Right cardiac atrium (tissue), 5 donors: ENCODE data around the gene TRAP1. TPM values are rescaled to one million over a fixed set of nuclear protein-coding genes. Genes with fewer than 3 reads are reported as not detected.

Experiments used
- ATAC-seq, 2 donors: fragments of 200-7000 bp; cut with Tn5 transposase; one replicate each; pipeline versions ENCODE4 v1.8.0 to v1.9.1; 2020; ENCODE audit warnings: moderate library complexity in 2 of 2, mild to moderate bottlenecking in 1 of 2
- DNase-seq, 3 donors: peaks; one replicate each; pipeline ENCODE4 v3.0.0-alpha.2; 2020
- H3K27ac ChIP-seq: one replicate; pipeline ENCODE4 v1.5.1; 2013; ENCODE audit warnings: mild to moderate bottlenecking, low read length, control low read depth, moderate library complexity
- H3K27me3 ChIP-seq: one replicate; pipeline ENCODE4 v1.6.1; 2013; ENCODE audit not compliant: control insufficient read depth, insufficient read depth
- H3K4me1 ChIP-seq: one replicate; pipeline ENCODE4 v1.6.1; 2013; ENCODE audit warnings: low read length; ENCODE audit not compliant: control insufficient read depth, insufficient read depth
- H3K4me3 ChIP-seq: one replicate; pipeline ENCODE4 v1.5.1; 2013; ENCODE audit warnings: low read length, control low read depth
- H3K9me3 ChIP-seq: one replicate; pipeline ENCODE4 v1.6.1; 2013; ENCODE audit warnings: low read length; ENCODE audit not compliant: control insufficient read depth
- WGBS: extraction: QIAGEN DNeasy Blood & Tissue Kit; methylation state at CpG from one replicate; pipeline ENCODE4 v1.1.7; 2013; 5-methylcytosine and 5-hydroxymethylcytosine counted together
- intact Hi-C, 4 donors: fragments of 100-400 bp; cut with DNase I; formaldehyde crosslinking; loops; one replicate each; pipeline versions ENCODE4 v1.11.0 to v1.14.0; 2022 to 2023
- polyA plus RNA-seq: library from polyadenylated mRNA; stranded (reverse); fragments of 200-250 nt; gene quantifications from one replicate; pipeline ENCODE4 v1.2.3, GENCODE V29; 2013
- total RNA-seq, 4 donors: library from RNA; stranded (reverse); fragmentation: NEBNext Ultra II Directional; extraction: Animal tissue kit (Norgen Biotek cat#: 25700); gene quantifications; one replicate each; pipeline ENCODE4 v1.2.1, GENCODE V29; 2021
- donor health status: healthy with polysubstance abuse.
- donor health status: DM: no; HTN: yes; CAD: no.
- donor health status: DM: no; HTN: no; CAD: no.
- donor health status: DM: no; HTN: yes; CAD: no; lungs with severe emphysema.
- donor health status: DM: yes; HTN: yes; CAD: no.

Gene TRAP1
- total and polyA plus RNA-seq, 5 donors, result 71.0 to 108 (median 96.0) TPM

- ATAC-seq (no peak), DNase-seq (no peak)
- Histone ChIP-seq H3K4me1 (no peaks in the 10 kb centered on the region), H3K9me3 (no peaks in the 10 kb centered on the region), H3K4me3 (no peak overlapping the region), H3K27me3 (no peaks in the 10 kb centered on the region), H3K27ac (no peak overlapping the region)
- WGBS, result 81% methylated on average over 5 of the region's 5 CpGs
- intact Hi-C loops, result loop anchor here in 1 of 4 donors (10.0 kb wide), 1 partner anchor 70 kb away; no protein-coding TSS in a partner anchor
Observed at GRCh38 chr16:3754772-3755171, 37.4 kb upstream of the TRAP1 start.

- ATAC-seq, result no peak
- WGBS, result 63% methylated on average over 4 of the region's 4 CpGs
- Histone ChIP-seq H3K27ac (no peak overlapping the region), H3K4me3 (no peak overlapping the region), H3K4me1 (no peaks in the 10 kb centered on the region), H3K9me3 (no peaks in the 10 kb centered on the region), H3K27me3 (no peaks in the 10 kb centered on the region)
- DNase-seq, result no peak
- intact Hi-C loops, result loop anchor here in 1 of 4 donors (10.0 kb wide), 1 partner anchor 69 kb away; no protein-coding TSS in a partner anchor
Observed at GRCh38 chr16:3754081-3754703, 36.9 kb upstream of the TRAP1 start.

DNA sequence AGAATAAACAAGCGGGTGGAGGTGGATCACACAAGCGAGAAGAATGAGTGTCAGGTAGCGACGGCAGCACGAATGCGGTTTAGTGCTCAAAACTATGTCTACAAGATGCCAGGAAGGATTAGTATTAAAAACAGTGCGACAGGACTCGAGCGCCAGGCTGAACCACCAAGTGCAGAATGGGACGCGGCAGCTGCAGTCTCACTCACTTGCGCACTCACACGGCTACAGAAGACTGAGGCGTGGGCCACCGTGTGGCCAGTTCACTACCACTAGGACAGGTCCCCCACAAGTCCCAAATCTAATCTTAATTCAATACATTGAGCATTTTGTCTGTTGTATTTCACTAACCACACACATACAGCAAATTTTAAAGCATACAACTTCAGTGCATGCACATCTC, 35.7 kb upstream of the TRAP1 start:
- Histone ChIP-seq H3K9me3 (no peaks in the 10 kb centered on the region), H3K4me1 (no peaks in the 10 kb centered on the region), H3K4me3 (no peak overlapping the region), H3K27me3 (no peaks in the 10 kb centered on the region), H3K27ac (no peak overlapping the region)
- 94% methylated on average over 15 of the region's 15 CpGs for WGBS
- ATAC-seq (no peak), DNase-seq (no peak)
- intact Hi-C loops, result loop anchor here in 1 of 4 donors (10.0 kb wide), 1 partner anchor 68 kb away; no protein-coding TSS in a partner anchor

GRCh38 chr16:3751878-3752277, 34.6 kb upstream of the TRAP1 start:
- intact Hi-C loops, result loop anchor here in 1 of 4 donors (10.0 kb wide), 1 partner anchor 67 kb away; no protein-coding TSS in a partner anchor
- Histone ChIP-seq H3K27ac (no peak overlapping the region), H3K4me1 (no peaks in the 10 kb centered on the region), H3K4me3 (no peak overlapping the region), H3K27me3 (no peaks in the 10 kb centered on the region), H3K9me3 (no peaks in the 10 kb centered on the region)
- WGBS, result 93% methylated on average over 8 of the region's 8 CpGs
- ATAC-seq (no peak), DNase-seq (no peak)

DNA sequence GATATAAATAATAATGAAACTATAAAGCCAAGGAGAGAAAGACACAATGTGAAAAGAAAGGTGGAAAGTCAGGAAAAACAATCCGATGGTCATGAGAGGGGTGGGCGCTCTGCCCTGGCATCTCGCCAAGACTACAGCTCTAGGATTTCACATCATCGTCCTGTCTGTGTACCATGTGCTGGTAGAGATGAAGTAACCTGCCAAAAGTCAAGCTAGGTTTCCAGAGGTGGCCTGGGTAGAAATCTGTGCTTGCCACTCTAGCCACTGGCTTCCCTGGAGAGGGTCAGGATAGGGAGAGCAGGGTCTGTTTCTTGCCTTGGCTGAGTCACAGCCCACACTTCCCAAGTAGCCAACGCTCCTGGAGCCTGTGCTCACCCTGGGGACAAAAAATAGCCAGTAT, 31.0 kb upstream of the TRAP1 start:
- H3K9me3 ChIP-seq, result no peaks in the 10 kb centered on the region
- intact Hi-C loops, result no loop called here
- no peaks in the 10 kb centered on the region for H3K27me3 ChIP-seq
- H3K4me3 ChIP-seq, result no peak overlapping the region
- peak in 1 of 2 donors; percentile 8 for ATAC-seq
- no peak for DNase-seq
- peaks cover 2% of the 10 kb centered on the region for H3K4me1 ChIP-seq
- 70% methylated on average over 5 of the region's 5 CpGs for WGBS
- no peak overlapping the region for H3K27ac ChIP-seq

DNA sequence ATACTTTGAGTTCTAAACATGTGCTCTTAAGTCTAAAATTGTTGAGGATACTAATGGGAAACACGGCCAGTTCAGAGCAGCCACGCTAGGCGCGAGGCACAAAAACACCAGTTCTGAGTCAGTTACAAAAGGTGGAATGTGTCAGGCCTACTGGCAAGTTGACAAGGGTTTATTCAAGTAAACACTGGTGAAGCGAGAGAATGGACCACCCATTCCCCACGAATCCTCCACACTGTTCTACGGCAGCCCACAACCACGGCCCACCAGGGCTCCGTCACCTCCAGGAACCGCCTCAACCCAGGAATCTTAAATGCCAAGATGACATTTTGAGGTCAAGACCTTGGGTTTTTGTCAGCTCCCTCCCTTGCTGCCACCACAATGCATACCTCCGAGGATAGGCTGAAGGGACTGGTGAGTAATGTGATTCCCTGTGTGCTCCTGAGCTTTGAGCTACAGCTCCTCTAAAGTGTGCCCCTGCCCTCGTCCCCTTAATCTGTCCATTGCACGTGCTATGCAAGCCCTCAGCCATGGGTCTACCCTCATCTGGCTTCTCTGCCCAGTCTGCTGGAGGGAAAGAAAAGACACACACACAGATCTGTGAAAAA, 28.5 kb upstream of the TRAP1 start:
- DNase-seq (no peak), ATAC-seq (peak; percentile 35 to 58)
- H3K4me3 ChIP-seq, result no peak overlapping the region
- 68% methylated on average over 13 of the region's 13 CpGs for WGBS
- no peaks in the 10 kb centered on the region for H3K9me3 ChIP-seq
- intact Hi-C loops, result no loop called here
- peak overlapping the region; percentile 0 for H3K27ac ChIP-seq
- peaks cover 2% of the 10 kb centered on the region for H3K4me1 ChIP-seq
- no peaks in the 10 kb centered on the region for H3K27me3 ChIP-seq

DNA sequence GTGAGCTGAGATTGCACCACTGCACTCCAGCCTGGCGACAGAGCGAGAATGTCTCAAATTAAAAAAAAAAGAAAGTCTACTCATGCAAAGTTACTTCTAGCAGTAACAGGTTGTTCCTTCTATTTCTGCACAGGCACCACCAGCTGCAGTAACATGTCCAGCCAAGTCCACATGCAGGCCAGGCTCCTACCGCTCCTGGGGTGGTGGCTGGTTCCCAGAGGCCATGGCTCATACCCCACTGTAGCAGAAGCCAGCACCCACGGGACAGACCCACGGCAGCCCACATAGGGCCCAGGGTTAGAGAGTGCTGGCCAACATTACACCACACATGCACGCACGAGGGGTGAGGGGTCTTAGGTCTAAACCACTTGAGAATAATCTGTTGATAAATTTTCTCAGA, 26.7 kb upstream of the TRAP1 start:
- Histone ChIP-seq H3K27me3 (no peaks in the 10 kb centered on the region), H3K4me3 (no peak overlapping the region), H3K9me3 (no peaks in the 10 kb centered on the region), H3K4me1 (peaks cover 2% of the 10 kb centered on the region), H3K27ac (no peak overlapping the region)
- 87% methylated on average over 7 of the region's 7 CpGs for WGBS
- DNase-seq, result no peak
- no peak for ATAC-seq
- intact Hi-C loops, result no loop called here

DNA sequence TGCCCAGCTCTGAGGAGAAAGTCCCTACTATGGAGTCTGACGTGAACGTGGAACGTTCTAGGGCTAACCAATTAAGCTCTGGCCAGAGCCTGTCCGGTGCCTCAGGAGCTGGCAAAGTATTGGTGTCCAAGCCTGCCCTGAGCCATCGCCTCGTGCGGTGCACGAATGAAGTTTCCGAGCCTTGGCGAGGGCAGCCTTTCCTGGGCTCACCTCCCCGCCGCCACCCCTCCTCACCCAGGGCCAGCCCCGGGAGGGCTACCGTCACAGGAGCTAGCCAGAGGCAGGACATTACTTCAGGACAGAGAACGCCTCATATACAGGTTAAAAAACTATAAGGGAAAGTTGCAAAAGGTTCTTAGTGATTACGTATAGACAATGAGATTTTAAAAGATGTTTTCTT, 23.6 kb upstream of the TRAP1 start:
- intact Hi-C loops, result no loop called here
- no peaks in the 10 kb centered on the region for H3K27me3 ChIP-seq
- DNase-seq, result peak in 1 of 3 donors; percentile 29
- peaks cover 2% of the 10 kb centered on the region for H3K4me1 ChIP-seq
- ATAC-seq, result no peak
- no peak overlapping the region for H3K27ac ChIP-seq
- no peaks in the 10 kb centered on the region for H3K9me3 ChIP-seq
- H3K4me3 ChIP-seq, result no peak overlapping the region
- WGBS, result 90% methylated on average over 16 of the region's 16 CpGs

- Histone ChIP-seq H3K9me3 (no peaks in the 10 kb centered on the region), H3K4me1 (peaks cover 2% of the 10 kb centered on the region), H3K4me3 (no peak overlapping the region), H3K27ac (no peak overlapping the region), H3K27me3 (no peaks in the 10 kb centered on the region)
- ATAC-seq (no peak), DNase-seq (peak in 1 of 3 donors; percentile 7)
- intact Hi-C loops, result no loop called here
- 92% methylated on average over 14 of the region's 14 CpGs for WGBS
Observed at GRCh38 chr16:3740186-3740585, 22.9 kb upstream of the TRAP1 start.

- no peaks in the 10 kb centered on the region for H3K27me3 ChIP-seq
- intact Hi-C loops, result no loop called here
- H3K9me3 ChIP-seq, result no peaks in the 10 kb centered on the region
- DNase-seq, result peak in 1 of 3 donors; percentile 6
- WGBS, result 92% methylated on average over 9 of the region's 9 CpGs
- H3K27ac ChIP-seq, result no peak overlapping the region
- H3K4me1 ChIP-seq, result no peaks in the 10 kb centered on the region
- ATAC-seq, result no peak
- H3K4me3 ChIP-seq, result no peak overlapping the region
Observed at GRCh38 chr16:3739636-3740035, 22.3 kb upstream of the TRAP1 start.

DNA sequence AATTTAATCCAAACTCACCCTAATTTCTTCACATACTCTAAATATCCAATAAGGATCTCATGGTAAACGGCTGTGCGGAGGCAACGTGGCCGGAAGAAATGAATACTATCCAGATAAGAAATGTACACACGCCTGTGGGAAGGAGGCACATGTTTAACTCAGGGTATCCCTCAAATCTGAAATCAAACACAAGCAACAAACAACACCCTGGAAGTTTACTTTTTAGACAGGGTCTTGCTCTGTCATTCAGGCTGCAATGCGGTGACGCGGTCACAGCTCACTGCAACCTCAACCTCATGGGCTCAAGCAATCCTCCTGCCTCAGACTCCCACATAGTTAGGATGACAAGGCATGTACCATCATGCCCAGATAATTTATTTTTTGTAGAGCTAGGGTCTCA, 21.2 kb upstream of the TRAP1 start:
- WGBS, result 94% methylated on average over 8 of the region's 8 CpGs
- ATAC-seq, result no peak

More for the DNA sequence above, 21.2 kb upstream of the TRAP1 start:
- peak in 1 of 3 donors; percentile 11 for DNase-seq
- intact Hi-C loops, result no loop called here
- H3K4me1 ChIP-seq, result no peaks in the 10 kb centered on the region
- H3K27me3 ChIP-seq, result no peaks in the 10 kb centered on the region
- H3K9me3 ChIP-seq, result no peaks in the 10 kb centered on the region
- no peak overlapping the region for H3K4me3 ChIP-seq
- H3K27ac ChIP-seq, result no peak overlapping the region
